A549 (cell line): ENCODE data around the gene PRR12.

Experiments used
- EP300 ChIP-seq, 2 experiments: fragments of >200 bp; sonication (Bioruptor Twin); formaldehyde crosslinking; IDR thresholded peaks; 2 replicates in 1 of 2; 3 replicates in 1 of 2; pipeline ENCODE4 v1.6.1; 2016 to 2017
- POLR2A ChIP-seq: IDR thresholded peaks from 2 replicates; pipeline ENCODE4 v1.6.1; 2012; ENCODE audit warnings: mild to moderate bottlenecking, low read length
- SMC3 ChIP-seq: fragments of >200 bp; sonication (Bioruptor Twin); formaldehyde crosslinking; IDR thresholded peaks from 3 replicates; pipeline ENCODE4 v1.6.1; 2018; ENCODE audit warnings: inconsistent platforms
- TF ChIP-seq, protein P1 (sequence below): fragments of >200 bp; sonication (Bioruptor Twin); formaldehyde crosslinking; IDR thresholded peaks from 3 replicates; pipeline ENCODE4 v1.5.1; 2016

DNA sequence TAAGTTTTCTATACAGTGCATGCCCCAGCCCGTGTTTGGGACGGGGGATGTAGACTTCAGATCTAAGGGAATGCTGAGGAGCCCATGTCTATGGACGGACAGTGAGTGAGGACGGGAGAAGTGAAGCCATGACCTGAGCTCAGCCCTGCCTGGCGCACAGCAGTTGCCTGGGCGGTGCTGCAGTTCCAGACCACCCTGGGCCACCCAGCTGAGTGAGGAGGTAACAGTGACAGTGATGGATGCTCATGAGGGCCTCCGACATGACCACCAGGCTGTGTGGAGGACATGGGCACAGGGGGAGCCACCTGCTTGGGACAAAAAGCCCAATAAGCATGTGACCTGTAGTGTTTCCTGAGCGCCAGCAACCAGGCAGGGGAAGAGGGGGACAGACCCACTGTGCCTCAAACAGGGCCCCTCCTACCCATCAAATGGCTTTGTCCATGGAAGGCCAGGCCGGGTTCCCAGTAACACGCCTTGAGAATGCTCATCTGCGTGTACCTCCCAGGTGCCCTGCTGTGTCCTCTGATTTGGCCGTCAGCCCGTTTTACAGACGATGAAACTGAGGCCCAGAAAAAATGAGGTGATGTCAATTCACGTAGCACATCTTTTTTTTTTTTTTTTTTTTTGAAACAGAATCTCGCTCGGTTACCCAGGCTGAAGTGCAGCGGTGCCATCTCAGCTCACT lies 33.2 kb upstream of the PRR12 start:
- TF ChIP-seq, protein P1, sequence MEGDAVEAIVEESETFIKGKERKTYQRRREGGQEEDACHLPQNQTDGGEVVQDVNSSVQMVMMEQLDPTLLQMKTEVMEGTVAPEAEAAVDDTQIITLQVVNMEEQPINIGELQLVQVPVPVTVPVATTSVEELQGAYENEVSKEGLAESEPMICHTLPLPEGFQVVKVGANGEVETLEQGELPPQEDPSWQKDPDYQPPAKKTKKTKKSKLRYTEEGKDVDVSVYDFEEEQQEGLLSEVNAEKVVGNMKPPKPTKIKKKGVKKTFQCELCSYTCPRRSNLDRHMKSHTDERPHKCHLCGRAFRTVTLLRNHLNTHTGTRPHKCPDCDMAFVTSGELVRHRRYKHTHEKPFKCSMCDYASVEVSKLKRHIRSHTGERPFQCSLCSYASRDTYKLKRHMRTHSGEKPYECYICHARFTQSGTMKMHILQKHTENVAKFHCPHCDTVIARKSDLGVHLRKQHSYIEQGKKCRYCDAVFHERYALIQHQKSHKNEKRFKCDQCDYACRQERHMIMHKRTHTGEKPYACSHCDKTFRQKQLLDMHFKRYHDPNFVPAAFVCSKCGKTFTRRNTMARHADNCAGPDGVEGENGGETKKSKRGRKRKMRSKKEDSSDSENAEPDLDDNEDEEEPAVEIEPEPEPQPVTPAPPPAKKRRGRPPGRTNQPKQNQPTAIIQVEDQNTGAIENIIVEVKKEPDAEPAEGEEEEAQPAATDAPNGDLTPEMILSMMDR, result no peak
- TF ChIP-seq EP300 (IDR thresholded peaks at IDR 0.05), result no peak
- no peak for TF ChIP-seq POLR2A
- TF ChIP-seq SMC3, result no peak
